B cell (primary cell): ENCODE measurements around the gene ERLIN1. TPM values are rescaled to one million over a fixed set of nuclear protein-coding genes. Genes with fewer than 3 reads are reported as not detected.

Source experiments
- ATAC-seq: fragments of 200-7000 bp; cut with Tn5 transposase; one replicate; pipeline ENCODE4 v1.10.0; 2021; ENCODE audit warnings: low read depth, mild to moderate bottlenecking, moderate number of reproducible peaks, moderate library complexity
- CTCF ChIA-PET: fragments of 350-600 bp; sonication (Branson Sonifier 250); formaldehyde crosslinking; loops from one replicate; lab custom pipeline; 2021; ENCODE audit warnings: antibody characterized with exemption, inconsistent platforms; lab: Charles Lee
- POLR2A ChIA-PET: fragments of 350-600 bp; sonication (Branson Sonifier 250); formaldehyde crosslinking; loops from one replicate; lab custom pipeline; 2021; ENCODE audit warnings: antibody characterized with exemption; lab: Charles Lee
- DNase-seq: peaks from one replicate; pipeline ENCODE4 v3.0.0; 2013
- H2AFZ ChIP-seq: 2 replicates; pipeline ENCODE4 v1.6.1; 2012; ENCODE audit warnings: mild to moderate bottlenecking, low read depth, low read length; ENCODE audit not compliant: insufficient read depth, poor library complexity, severe bottlenecking
- H3K27ac ChIP-seq, 2 donors: 1 replicate in 1 of 2; 2 replicates in 1 of 2; pipeline ENCODE4 v1.5.1; 2012 to 2013; ENCODE audit warnings: low read length in 2 of 2, mild to moderate bottlenecking in 2 of 2, moderate library complexity in 1 of 2
- H3K27me3 ChIP-seq, 4 experiments: fragments of 200-600 bp in 1 of 4; sonication (generic) in 1 of 4; replicated peaks in 1 of 4; 1 replicate in 2 of 4; 2 replicates in 2 of 4; pipeline versions ENCODE4 v1.6.1 to v1.7.0; 2013 to 2016; ENCODE audit warnings: low read length in 3 of 4, mild to moderate bottlenecking in 2 of 4, mixed read lengths in 1 of 4, moderate library complexity in 1 of 4; ENCODE audit not compliant: insufficient read depth in 4 of 4, control insufficient read depth in 3 of 4; ENCODE audit errors: control extremely low read depth in 1 of 4
- H3K36me3 ChIP-seq, 2 experiments: replicated peaks in 1 of 2; 1 replicate in 1 of 2; 2 replicates in 1 of 2; pipeline versions ENCODE4 v1.6.1 to v1.7.1; 2013; ENCODE audit warnings: low read length in 1 of 2; ENCODE audit not compliant: insufficient read depth in 2 of 2, control insufficient read depth in 1 of 2; ENCODE audit errors: control extremely low read depth in 1 of 2, extremely low read depth in 1 of 2
- H3K4me1 ChIP-seq, 2 donors: fragments of 200-600 bp in 1 of 2; sonication (generic) in 1 of 2; 1 replicate in 1 of 2; 2 replicates in 1 of 2; pipeline versions ENCODE4 v1.5.1 to v1.6.1; 2013 to 2017; ENCODE audit warnings: low read length in 2 of 2; ENCODE audit not compliant: control insufficient read depth in 2 of 2, insufficient read depth in 2 of 2
- H3K4me2 ChIP-seq: replicated peaks from 2 replicates; pipeline ENCODE3; 2012; ENCODE audit warnings: mild to moderate bottlenecking, low read depth, low read length; ENCODE audit not compliant: poor library complexity, severe bottlenecking
- H3K4me3 ChIP-seq, 5 experiments: fragments of 200-600 bp in 1 of 5; sonication (generic) in 1 of 5; 1 replicate in 3 of 5; 2 replicates in 2 of 5; pipeline versions ENCODE4 v1.5.1 to v1.7.0; 2011 to 2016; ENCODE audit warnings: low read length in 4 of 5, mild to moderate bottlenecking in 4 of 5, low read depth in 2 of 5, control low read depth in 1 of 5, moderate library complexity in 1 of 5; ENCODE audit not compliant: insufficient read depth in 1 of 5; ENCODE audit errors: control extremely low read depth in 1 of 5, extremely low read depth in 1 of 5
- H3K79me2 ChIP-seq: fragments of 200-600 bp; sonication (generic); one replicate; pipeline ENCODE4 v1.6.0; 2016; ENCODE audit warnings: low read length; ENCODE audit not compliant: control insufficient read depth, insufficient read depth
- H3K9ac ChIP-seq: fragments of 200-600 bp; sonication (generic); 2 replicates; pipeline ENCODE4 v1.6.1; 2017; ENCODE audit warnings: mild to moderate bottlenecking, low read length, moderate library complexity
- H3K9me3 ChIP-seq, 3 donors: one replicate each; pipeline versions ENCODE4 v1.6.1 to v1.7.1; 2013; ENCODE audit warnings: low read length in 2 of 3; ENCODE audit not compliant: control insufficient read depth in 2 of 3, insufficient read depth in 1 of 3; ENCODE audit errors: control extremely low read depth in 1 of 3
- H4K20me1 ChIP-seq: 2 replicates; pipeline ENCODE4 v1.6.0; 2012; ENCODE audit warnings: mild to moderate bottlenecking, low read length; ENCODE audit not compliant: insufficient read depth, control insufficient read depth, poor library complexity, severe bottlenecking
- H3K27ac Mint-ChIP-seq: one replicate; pipeline ENCODE4 v1.8.0; 2021; ENCODE audit warnings: mixed read lengths
- H3K27me3 Mint-ChIP-seq: one replicate; pipeline ENCODE4 v1.8.0; 2021; ENCODE audit warnings: mixed read lengths
- H3K4me1 Mint-ChIP-seq: one replicate; pipeline ENCODE4 v1.8.0; 2021; ENCODE audit warnings: mixed read lengths
- H3K4me3 Mint-ChIP-seq: one replicate; pipeline ENCODE4 v1.8.0; 2021; ENCODE audit warnings: mixed read lengths
- H3K9me3 Mint-ChIP-seq: one replicate; pipeline ENCODE4 v1.8.0; 2022; ENCODE audit warnings: mixed read lengths; ENCODE audit not compliant: insufficient read depth
- EZH2 ChIP-seq: IDR thresholded peaks from 2 replicates; pipeline ENCODE4 v1.6.1; 2012; ENCODE audit warnings: borderline replicate concordance, low read depth, mild to moderate bottlenecking, moderate library complexity, low read length; ENCODE audit not compliant: insufficient read depth, poor library complexity, severe bottlenecking
- WGBS: methylation state at CpG from one replicate; pipeline ENCODE4 v1.1.5; 2013; ENCODE audit warnings: missing lambda C conversion rate; ENCODE audit not compliant: insufficient coverage; 5-methylcytosine and 5-hydroxymethylcytosine counted together
- intact Hi-C: fragments of 100-400 bp; cut with micrococcal nuclease; formaldehyde crosslinking; loops from one replicate; pipeline ENCODE4 v1.10.0; 2022
- polyA plus RNA-seq: library from polyadenylated mRNA; depleted of rRNA; stranded (reverse); fragments of >200 nt; gene quantifications from 2 replicates; pipeline ENCODE4 v1.2.3, GENCODE V29; 2012
- total RNA-seq, 2 donors: library from RNA; stranded (reverse); fragments of 120-200 nt in 1 of 2; gene quantifications; 1 replicate in 1 of 2; 2 replicates in 1 of 2; pipeline versions ENCODE4 v1.2.3 to v1.2.4, GENCODE V29; 2013 to 2022
- TF ChIP-seq, protein P1 (sequence below): fragments of 200-600 bp; IDR thresholded peaks from one replicate; pipeline ENCODE4 v1.8.0; 2022; ENCODE audit warnings: antibody characterized with exemption, mild to moderate bottlenecking

Gene ERLIN1
- total and polyA plus RNA-seq, 2 donors (not counting 1 experiment from before 2014, with no cell fraction given) = 4.3 to 9.0 TPM

- Histone ChIP-seq H3K4me1 (peaks cover 19 to 21% of the 10 kb centered on the region in 2 donors), H3K9me3 (no peaks in the 10 kb centered on the region), H3K36me3 (peaks cover 0 to 14% of the 10 kb centered on the region in 2 experiments), H3K27ac (peak overlapping the region; percentile 58 to 83), H3K27me3 (no peaks in the 10 kb centered on the region), H3K4me2 (peak overlapping the region; percentile 83), H4K20me1 (no peaks in the 10 kb centered on the region), H2AFZ (peak overlapping the region; percentile 96), H3K9ac (peak overlapping the region; percentile 98), H3K79me2 (peaks cover 40% of the 10 kb centered on the region), H3K4me3 (peak overlapping the region; percentile 95 to 99 (median 97))
- H3K27me3 Mint-ChIP-seq = no peaks in the 10 kb centered on the region
- POLR2A ChIA-PET = interaction anchor here (0.5 to 1.2 kb wide), 3 partner anchors 40 to 43 kb away, joined by 3 to 5 read pairs (median 3); no protein-coding TSS in a partner anchor
- ATAC-seq = peak; percentile 57
- H3K27ac Mint-ChIP-seq = peak overlapping the region; percentile 96
- H3K9me3 Mint-ChIP-seq = no peaks in the 10 kb centered on the region
- peaks cover 46% of the 10 kb centered on the region for H3K4me1 Mint-ChIP-seq
- WGBS = 36% methylated on average over 26 of the region's 28 CpGs
- TF ChIP-seq EZH2 = no peak
- TF ChIP-seq, protein P1, sequence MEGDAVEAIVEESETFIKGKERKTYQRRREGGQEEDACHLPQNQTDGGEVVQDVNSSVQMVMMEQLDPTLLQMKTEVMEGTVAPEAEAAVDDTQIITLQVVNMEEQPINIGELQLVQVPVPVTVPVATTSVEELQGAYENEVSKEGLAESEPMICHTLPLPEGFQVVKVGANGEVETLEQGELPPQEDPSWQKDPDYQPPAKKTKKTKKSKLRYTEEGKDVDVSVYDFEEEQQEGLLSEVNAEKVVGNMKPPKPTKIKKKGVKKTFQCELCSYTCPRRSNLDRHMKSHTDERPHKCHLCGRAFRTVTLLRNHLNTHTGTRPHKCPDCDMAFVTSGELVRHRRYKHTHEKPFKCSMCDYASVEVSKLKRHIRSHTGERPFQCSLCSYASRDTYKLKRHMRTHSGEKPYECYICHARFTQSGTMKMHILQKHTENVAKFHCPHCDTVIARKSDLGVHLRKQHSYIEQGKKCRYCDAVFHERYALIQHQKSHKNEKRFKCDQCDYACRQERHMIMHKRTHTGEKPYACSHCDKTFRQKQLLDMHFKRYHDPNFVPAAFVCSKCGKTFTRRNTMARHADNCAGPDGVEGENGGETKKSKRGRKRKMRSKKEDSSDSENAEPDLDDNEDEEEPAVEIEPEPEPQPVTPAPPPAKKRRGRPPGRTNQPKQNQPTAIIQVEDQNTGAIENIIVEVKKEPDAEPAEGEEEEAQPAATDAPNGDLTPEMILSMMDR = no peak
- CTCF ChIA-PET = interaction anchor here (0.6 kb wide), 1 partner anchor 78 kb away, joined by 3 read pairs; no protein-coding TSS in a partner anchor
- H3K4me3 Mint-ChIP-seq = peak overlapping the region; percentile 99
- intact Hi-C loops = loop anchor here (1.0 to 10.0 kb wide), 7 partner anchors 43 to 572 kb away; partner anchors contain the start of genes BLOC1S2, CHUK, HIF1AN and SCD
- DNase-seq = peak; percentile 22
These were observed 704 bp upstream of the ERLIN1 start for GRCh38 chr10:100186253-100187212.
